ENCODE data around the gene COL21A1.

The COL21A1 gene

DNA sequence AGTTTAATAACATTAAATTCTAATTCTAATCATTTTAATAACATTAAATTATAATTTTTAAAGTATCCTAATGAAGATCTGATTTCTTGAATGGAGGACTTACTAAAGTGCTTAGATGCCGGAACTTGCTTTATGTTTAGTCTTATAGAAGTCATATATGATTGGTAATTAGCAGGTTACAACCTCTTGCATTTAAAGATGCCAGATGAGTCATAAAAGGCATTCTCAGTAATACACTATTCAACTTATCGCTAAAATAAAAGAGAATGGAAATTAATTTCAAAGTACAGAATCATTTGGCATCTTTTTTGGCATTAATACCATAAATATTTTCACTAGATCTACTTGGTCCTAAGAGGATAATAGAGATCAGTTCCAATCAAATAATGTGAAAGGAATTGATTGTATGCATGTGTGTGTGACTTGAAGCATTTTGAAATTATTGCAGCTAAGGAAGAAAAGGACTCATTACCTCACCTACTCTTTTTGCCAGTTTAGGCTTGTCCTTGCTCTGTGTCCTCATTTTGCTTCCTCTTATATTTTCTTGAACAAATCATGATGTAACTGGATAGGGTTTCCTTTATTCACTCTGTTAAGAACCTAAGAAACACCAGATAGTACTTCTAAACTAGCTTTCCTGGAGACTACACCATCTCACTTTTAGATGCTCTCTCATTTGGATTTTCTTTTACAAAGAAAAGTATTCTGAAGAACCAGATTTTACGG lies 2.7 kb downstream of the COL21A1 start:
- no peak for DNase-seq

DNA sequence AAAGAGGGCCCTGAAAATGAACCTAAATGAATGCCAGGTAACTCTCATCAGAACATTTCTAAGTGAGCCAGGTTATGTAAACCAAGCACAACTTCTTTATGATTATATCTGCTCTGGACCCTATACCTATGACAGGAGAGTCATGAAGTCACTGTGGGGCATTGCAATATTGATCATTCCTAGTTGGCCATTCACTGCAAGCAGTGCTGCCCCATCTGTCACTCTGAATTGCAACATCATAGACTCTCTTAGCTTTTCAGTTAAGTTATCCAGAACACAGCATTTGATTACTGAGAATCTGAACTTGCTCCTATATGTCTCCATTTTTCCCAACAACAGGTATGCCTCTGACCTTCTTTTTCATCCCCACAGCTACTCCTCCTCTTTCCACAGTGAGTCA lies 3.3 kb downstream of the COL21A1 start:
- DNase-seq: no peak

DNA sequence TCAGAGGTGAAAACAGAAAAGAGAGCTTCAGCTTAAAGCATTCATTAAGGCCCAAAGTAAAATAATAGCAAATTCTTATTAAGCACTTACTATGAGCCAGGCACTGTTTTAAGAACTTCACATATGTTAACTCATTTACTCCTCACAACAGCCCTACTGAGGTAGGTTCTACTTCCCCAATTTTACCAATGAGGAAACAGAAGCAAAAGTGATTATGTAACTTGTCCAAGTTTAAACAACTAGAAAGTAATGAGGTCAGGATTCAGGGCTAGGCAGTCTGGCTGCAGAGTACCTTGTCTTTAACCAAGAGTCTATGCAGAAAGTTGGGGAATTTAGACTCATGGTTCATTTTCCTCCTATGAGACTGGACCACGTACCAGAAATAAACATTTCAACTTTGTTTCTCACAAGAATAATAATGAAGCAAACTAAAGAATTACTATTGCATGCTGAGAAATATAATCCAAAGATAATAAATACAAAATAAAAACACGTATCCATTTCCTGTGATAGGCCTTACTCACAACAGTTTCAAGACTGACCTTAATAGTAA lies 3.8 kb downstream of the COL21A1 start:
- DNase-seq: no peak

DNA sequence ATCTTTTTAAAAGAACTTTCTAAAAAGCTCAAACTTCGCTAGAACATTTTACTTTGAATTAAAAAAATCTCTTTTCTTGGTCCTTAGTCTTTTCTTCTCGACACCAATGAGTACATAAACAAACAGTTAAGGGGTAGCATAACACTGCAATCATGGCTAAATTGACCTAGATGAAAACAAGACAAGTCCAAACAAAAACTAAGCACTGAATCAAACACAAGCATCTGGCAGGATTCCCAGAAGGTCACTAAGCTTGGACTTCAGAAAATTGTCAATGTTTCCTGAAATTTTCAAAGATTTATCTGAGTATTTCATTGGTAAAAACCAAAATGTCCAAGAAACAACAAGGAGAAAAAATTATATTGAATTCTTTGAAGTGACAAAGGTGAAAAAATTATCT lies 5.0 kb downstream of the COL21A1 start:
- DNase-seq: no peak

DNA sequence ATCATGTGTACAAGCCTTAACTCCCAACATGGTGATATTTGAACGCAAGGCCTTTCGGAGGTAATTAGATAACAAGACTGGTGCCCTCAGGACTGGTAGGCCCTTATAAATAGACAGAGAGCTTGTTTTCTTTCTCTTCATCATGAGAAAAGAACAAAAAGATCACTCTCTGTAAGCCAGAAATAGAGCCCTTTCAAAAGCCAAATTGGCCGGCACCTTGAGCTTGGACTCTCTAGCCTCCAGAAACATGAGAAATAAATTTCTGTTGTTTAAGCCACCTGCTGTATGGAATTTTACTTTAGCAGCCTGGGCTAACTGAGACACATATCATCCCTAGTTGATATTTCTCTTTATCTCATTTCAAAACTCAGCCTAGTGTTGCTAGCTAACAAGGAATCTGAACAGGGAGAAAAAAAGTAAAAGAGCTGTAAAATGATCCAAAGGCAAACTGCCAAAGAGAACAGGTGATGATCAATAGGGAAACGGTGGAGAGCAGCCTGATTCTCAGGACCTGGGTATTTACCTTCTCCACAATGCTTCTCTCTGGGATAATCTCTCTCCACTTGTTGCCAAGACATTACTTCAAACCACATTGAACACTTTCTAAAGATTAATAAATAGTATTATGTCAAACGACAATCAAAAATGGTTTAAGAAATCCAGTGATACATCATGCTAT lies 6.1 kb downstream of the COL21A1 start:
- DNase-seq: no peak

DNA sequence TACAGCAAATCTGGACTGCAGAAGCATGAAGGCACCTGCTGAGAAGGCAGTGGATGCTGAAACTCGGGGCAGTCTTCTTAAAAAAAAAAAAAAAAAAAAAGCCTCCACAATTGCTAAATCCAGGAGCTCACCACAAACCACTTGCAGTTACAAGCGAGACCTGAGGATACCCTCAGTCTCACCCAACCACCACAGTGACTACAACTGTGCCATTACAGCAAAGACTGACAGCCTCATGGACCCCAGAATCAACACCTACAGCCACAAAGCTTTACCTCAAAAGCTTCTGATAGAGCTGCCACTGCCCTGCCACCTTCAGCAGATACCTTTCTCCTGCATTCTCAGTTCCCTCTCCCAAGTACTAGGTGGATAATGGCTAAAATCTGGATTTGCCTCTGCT lies 9.0 kb downstream of the COL21A1 start:
- DNase-seq: no peak

DNA sequence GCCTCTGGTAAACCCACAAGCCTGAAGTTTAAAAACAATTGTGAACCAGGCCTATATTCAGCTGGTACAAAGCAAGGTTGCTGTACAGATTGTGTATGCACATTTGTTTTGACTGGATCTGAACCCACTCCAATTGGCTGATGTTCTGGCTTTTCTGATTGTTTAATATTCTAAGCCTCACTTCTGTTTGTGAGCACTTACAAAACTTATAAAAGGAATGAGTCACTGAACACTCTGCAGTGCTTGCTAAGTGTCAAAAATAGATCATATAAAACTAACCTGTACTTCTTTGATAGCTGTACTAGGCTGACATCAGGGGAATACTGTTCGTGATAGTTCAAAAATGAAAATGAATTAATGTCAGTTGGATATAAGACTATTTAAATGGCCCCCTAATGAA lies 12.1 kb downstream of the COL21A1 start:
- DNase-seq: no peak

DNA sequence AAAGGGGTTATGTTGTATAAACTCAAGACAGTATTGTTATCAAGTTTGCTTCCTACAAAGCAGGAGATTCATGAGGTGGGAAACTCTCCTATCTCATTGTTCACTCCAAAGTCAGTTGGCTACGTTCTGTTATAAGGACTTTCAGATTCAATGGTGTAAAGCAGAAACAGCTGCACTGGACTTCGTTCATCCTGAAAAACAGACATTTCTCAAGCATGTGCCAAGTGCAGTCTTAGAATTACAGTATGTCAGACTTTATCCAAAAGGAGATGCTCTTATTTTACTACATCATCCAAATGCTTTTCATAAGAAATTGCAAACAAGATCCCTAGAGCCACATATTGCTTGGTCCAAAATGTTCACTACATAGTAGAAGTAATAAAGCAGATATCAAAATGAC lies 14.9 kb downstream of the COL21A1 start:
- DNase-seq: no peak

DNA sequence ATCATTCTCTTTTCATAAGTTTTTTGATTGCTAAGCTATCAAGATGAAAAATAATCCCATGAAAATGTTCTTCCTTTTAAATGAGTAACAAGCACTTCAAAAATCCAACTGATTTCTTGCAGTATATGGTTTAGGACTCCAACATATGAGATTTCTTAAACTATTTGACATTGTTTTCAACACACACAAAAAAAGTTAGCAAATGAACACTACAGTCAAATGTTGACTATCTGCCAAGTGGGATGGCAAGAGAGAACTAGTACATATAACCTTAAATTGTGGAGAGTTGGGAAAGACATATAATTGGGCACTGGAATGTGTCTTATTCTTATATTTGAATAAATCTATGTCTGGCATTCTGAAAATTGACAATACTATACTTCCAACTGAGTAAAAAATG lies 15.6 kb downstream of the COL21A1 start:
- no peak for DNase-seq

DNA sequence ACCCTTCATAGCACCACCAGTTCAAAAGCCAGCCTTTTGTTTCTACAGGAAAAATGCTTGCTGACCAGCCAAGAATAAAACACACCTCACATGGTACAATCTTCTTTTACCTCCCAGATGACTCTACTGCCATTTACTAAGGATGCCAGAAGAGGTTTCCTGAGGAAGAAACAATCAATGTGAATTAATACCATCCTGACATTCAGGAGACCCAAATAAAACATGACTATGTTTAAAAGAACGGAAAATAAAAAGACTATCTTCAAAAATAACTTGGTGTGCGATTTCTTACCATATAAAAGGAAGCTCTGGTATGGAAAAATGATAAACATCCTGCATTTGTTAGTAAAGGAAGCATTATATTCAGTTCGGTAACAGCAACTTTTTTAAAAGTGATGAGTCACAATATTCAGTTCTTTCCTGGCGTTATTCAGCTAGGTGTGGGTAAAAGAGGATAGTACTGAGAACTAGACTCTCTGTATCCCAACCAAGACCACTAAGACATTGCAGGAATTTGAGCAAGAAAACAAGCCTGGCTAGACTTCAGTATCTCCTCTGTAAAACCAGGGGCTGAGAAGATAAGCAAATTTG lies 16.3 kb downstream of the COL21A1 start:
- no peak for DNase-seq

DNA sequence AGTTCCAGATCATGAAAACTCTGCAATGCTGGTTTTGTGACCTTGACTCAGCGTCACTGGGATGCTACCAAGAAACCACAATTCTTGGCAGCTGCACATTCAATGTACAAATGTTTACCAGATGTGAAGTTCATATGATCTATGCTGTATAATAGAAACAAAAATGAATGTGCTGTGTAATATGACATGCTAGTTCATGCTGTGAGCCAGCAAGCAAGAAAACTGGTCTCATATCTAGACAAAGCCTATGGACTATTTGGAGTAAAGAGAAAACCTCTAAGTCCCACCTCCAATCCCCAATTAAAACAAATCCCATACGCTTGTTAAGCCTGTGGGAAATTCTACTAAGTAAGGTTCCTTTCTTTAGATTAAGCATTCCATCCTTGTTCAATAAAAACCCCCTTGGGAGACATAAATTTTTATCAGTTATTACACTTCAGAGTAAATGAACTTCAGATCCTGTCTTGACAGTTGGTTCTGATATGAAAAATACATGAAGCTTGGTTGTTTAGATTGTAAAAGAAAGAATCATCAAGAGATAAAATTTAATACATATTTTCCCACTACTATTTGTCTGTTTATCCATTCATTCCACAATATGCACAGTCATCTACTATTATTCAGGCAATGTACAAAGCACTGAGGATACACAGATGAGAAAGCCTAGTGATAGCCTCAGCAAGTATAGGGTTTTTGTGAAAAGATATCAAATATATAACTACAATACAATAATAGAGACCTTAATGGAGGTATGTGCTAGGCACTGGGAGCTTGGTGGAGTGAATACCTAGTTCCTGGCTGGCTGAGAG lies 20.1 kb downstream of the COL21A1 start:
- DNase-seq: no peak

DNA sequence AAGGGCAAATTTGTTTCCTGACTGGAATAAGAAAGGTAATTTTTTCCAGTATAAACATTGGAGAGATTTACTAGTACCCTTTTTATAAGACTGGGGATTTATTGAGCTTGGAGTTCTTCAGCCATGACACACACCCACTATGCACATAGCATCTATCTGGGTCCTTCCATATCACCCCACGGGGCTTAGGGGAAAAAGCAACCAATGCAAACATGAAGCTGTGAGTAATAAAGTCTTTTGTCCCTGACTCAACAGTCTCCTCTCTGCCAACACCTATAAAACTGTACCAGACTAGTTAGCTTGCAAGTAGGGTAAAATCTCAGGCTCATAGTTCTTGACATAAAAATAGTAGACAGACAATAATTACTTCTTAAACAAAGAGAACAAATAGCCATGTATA lies 23.4 kb downstream of the COL21A1 start:
- no peak for DNase-seq

DNA sequence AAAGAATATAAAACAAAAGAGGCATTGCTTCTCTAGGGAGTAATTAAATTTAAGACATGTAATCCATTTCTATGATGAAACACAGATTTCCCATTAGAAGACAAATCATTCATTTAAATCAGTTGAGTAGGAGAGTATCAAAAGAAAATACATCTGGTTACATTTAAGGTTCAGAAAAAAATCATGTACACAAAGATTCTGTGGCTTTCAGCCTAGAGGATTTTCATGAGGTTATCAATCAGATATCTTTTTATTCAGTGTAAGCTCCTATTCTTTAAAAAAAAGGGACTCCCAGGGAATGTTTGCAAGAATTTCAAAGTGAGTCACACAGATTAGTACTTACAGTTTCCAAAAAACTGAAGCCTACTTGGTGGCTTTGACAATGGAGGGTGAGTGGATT lies 24.9 kb downstream of the COL21A1 start:
- no peak for DNase-seq

DNA sequence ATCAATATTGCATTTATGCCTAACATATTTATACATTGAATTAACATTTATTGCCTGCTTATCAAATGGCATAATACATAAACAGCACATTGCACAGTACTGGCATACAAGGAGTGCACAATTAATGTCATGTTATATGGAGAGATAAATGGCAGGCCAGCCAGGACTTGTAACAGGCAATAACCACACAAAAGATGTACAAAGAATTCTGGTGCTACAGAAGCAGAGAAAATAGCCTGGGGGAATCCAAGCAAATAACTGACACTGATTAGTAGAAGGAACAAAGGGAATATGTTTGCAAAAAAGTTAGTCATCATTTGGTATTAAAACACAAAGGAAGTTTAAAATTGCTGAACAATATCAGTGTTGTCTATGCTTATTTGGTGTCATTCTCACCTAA lies 27.3 kb downstream of the COL21A1 start:
- no peak for DNase-seq

DNA sequence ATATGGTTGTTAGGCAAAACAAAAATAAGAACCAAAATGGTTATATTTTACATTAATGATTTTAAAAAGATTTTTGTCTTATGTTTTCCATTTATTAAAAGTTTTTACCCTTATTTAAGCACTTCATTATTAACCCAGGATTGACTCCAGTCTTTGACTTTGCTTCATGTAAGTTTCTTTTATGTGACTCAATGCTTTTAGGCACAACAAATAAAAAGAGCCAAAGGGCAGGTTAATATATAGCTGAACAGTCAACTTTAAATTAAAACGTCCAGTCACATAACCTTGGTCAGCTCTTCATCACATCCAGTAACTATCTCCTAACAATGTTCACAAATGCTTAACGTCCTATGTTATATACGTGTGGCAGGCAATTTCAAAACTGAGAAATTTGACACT lies 32.7 kb downstream of the COL21A1 start:
- DNase-seq: no peak

DNA sequence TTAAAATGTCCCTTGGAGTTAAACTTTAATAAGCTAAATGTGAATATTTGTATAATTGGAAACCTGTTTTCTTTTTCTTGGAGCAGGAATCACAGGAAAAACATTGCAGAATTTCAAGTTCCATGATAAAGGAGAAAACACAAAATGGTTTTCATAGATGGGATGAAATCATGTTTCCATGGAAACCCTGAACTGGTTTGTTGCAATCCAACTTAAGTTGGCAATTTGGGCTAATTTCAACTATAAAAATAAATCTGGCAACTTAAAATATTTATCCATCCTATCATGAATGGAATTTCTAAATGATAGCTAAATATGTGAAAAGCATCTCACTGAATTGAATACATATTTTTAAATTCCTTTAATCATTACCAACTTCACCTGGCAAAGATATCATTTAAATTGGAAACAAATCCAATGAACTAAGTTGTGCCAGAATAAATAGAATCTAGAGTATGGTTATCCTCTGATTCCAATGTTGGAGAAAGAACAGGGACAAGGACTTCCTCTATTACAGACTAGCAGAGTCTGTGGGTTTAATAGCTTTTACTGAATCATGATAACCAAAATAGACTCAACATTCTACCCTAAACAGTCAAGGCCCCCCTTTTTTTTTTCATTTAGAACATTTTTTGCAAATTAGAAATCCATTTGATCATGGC lies 33.2 kb downstream of the COL21A1 start:
- DNase-seq: no peak

DNA sequence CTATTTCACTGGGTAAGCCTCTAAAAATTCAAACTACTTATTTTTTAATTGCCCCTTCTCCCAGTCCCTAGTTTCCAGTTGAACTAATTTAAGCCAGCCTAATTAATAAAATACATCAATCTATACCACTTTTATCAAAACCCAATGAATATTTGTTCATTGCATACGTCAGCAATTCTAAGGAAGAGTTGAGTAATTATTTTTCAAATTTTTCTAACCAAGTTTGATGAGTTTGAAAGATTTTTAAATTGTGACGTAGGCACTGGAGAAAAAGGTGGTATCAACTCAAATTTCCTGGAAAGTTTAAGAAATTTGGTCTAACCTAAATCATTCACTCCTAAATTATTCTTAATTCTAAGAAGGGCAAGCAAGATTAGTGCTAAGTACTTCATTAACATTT lies 35.7 kb downstream of the COL21A1 start:
- DNase-seq: no peak

DNA sequence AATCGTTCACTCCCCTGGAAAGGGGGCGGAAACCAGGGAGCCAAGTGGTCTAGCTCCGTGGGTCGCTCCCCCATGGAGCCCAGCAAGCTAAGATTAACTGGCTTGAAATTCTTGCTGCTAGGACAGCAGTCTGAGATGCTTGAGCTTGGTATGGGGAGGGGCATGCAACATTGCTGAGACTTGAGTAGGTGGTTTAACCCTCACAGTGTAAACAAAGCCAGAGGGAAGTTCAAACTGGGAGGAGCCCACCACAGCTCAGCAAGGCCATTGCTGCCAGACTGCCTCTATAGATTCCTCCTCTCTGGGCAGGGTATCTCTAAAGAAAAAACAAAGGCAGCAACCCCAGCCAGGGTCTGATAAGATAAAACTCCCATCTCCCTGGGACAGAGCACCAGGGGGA lies 43.2 kb downstream of the COL21A1 start:
- no peak for DNase-seq

DNA sequence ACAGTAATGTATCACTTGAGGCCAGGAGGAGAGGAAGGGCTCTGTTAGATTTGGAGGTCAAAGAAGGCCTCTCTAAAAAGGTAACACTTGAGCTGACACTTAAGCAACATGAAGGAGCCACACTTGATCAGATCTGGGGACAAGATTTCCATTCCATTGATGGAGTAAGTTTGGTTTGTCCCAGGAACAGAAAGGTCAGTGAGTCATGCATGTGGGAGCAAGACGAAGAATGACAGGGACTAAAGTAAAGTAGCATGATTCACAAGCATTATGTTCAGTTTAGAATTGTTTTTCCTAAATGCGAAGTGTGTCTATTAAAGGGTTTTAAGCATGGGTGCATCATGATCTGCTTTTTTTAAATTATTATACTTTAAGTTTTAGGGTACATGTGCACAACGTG lies 47.4 kb downstream of the COL21A1 start:
- no peak for DNase-seq

DNA sequence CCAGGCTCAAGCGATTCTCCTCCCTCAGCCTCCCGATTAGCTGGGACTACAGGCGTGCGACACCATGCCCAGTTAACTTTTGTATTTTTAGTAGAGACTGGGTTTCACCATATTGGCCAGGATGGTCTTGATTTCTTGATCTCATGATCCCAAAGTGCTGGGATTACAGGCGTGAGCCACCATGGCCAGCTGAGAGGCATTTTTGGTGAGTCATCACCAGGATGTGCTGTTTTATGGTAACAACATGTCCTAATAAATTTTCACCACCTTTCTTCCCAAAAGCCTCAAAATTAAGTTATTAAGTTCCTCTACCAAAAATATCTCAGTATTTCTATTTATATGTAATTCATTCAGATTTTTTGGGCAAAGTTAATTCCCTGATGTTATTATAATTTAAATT lies 53.5 kb downstream of the COL21A1 start:
- no peak for DNase-seq

DNA sequence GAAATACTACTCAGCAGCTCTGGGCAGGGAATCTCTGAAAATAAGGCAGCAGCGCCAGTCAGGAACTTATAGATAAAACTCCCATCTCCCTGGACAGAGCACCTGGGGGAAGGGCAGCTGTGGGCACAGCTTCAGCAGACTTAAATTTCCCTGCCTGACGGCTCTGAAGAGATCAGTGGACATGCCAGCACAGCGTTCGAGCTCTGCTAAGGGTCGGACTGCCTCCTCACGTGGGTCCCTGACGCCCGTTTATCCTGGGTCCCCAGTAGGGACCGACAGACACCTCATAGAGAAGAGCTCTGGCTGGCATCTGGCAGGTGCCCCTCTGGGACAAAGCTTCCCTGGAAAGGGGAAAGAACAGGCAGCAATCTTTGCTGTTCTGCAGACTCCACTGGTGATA lies 59.0 kb downstream of the COL21A1 start:
- no peak for DNase-seq

DNA sequence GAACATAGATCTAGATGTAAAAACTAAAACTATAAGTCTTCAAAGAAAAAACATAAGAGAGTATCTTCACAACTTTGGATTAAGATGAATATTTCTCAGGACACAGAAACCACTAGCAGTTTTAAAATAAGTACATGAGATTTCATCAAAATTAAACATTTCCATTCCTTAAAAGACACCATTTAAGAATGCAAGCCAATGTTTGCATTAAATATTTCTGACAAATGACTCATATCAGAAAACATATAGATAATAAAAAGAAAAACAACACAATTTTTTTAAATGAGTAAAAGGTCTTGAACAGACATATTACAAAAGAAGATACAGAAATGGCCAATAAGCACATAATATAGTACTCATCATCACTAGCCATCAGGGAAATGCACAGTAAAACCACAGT lies 59.7 kb downstream of the COL21A1 start:
- DNase-seq: no peak

DNA sequence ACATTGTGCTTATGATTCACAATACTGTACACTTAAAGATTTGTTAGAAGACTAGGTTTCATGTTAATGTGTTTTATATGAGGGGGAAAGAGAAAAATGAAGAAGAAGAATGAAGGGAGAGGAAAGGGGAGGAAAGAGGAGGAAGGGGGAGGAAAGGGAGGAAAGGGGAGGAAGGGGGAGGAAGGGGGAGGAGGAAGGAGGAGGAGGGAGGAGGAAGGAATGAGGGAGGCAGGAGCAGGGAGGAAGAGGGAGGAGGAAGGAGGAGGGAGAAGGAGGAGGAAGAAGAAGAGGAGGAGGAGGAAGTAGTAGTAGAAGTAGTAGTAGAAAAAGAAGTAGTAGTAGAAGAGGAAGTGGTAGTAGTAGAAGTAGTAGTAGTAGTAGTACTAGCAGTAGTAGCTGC lies 70.6 kb downstream of the COL21A1 start:
- DNase-seq: no peak
